ENCODE measurements around the gene FADS3. TPM values are rescaled to one million over a fixed set of nuclear protein-coding genes. Genes with fewer than 3 reads are reported as not detected.

The FADS3 gene
- total RNA-seq, 1 donor from 2014 or later = 135 TPM

- POLR2A ChIA-PET = interaction anchor here (0.7 kb wide), 1 partner anchor 11 kb away, joined by 7 read pairs; no protein-coding TSS in a partner anchor
- no peaks in the 10 kb centered on the region for H3K27me3 Mint-ChIP-seq
- no peak overlapping the region for H3K27ac Mint-ChIP-seq
- no peak for TF ChIP-seq CTCF (IDR thresholded peaks at IDR 0.05)
- no peak overlapping the region for H3K4me3 Mint-ChIP-seq
- intact Hi-C loops (cut with micrococcal nuclease) = no loop called here
- CTCF ChIA-PET = interaction anchor here (1.2 to 7.0 kb wide), 4 partner anchors 23 to 234 kb away, joined by 4 to 78 read pairs (median 31); partner anchors contain the start of gene BEST1
- ATAC-seq (ENCODE audit: low read depth) (no peak), DNase-seq (no peak)
- no peaks in the 10 kb centered on the region for H3K9me3 Mint-ChIP-seq
- H3K4me1 Mint-ChIP-seq = peaks cover 18% of the 10 kb centered on the region
- peaks cover 24% of the 10 kb centered on the region for H3K36me3 Mint-ChIP-seq (ENCODE audit: low read depth)
These were observed 17.0 kb downstream of the FADS3 start for GRCh38 chr11:61874377-61874809.

- H3K27ac Mint-ChIP-seq = no peak overlapping the region
- no peak for ATAC-seq (ENCODE audit: low read depth)
- H3K9me3 Mint-ChIP-seq = no peaks in the 10 kb centered on the region
- CTCF ChIA-PET = interaction anchor here (1.2 to 7.0 kb wide), 6 partner anchors 23 to 234 kb away, joined by 5 to 104 read pairs (median 47); partner anchors contain the start of gene BEST1
- no peak for DNase-seq
- H3K4me3 Mint-ChIP-seq = no peak overlapping the region
- POLR2A ChIA-PET = interaction anchor here (2.3 kb wide), 1 partner anchor 208 kb away, joined by 8 read pairs; no protein-coding TSS in a partner anchor
- H3K4me1 Mint-ChIP-seq = peaks cover 12% of the 10 kb centered on the region
- H3K36me3 Mint-ChIP-seq (ENCODE audit: low read depth) = peaks cover 24% of the 10 kb centered on the region
- no peaks in the 10 kb centered on the region for H3K27me3 Mint-ChIP-seq
- no peak for TF ChIP-seq CTCF (IDR thresholded peaks at IDR 0.05)
- intact Hi-C loops (cut with micrococcal nuclease) = no loop called here
These were observed 17.6 kb downstream of the FADS3 start for GRCh38 chr11:61873588-61874376.

- H3K4me1 Mint-ChIP-seq = peaks cover 12% of the 10 kb centered on the region
- no peaks in the 10 kb centered on the region for H3K9me3 Mint-ChIP-seq
- peaks cover 19% of the 10 kb centered on the region for H3K36me3 Mint-ChIP-seq (ENCODE audit: low read depth)
- ChIA-PET CTCF (interaction anchor here (1.0 to 7.0 kb wide), 7 partner anchors 24 to 235 kb away, joined by 3 to 104 read pairs (median 37); partner anchors contain the start of gene BEST1), POLR2A (interaction anchor here (2.3 kb wide), 1 partner anchor 209 kb away, joined by 8 read pairs; no protein-coding TSS in a partner anchor)
- ATAC-seq (ENCODE audit: low read depth) (no peak), DNase-seq (no peak)
- H3K4me3 Mint-ChIP-seq = no peak overlapping the region
- intact Hi-C loops (cut with micrococcal nuclease) = no loop called here
- H3K27ac Mint-ChIP-seq = no peak overlapping the region
- no peaks in the 10 kb centered on the region for H3K27me3 Mint-ChIP-seq
- TF ChIP-seq CTCF (IDR thresholded peaks at IDR 0.05) = no peak
These were observed 18.3 kb downstream of the FADS3 start for GRCh38 chr11:61872935-61873565.

- peak; percentile 89 for TF ChIP-seq CTCF (IDR thresholded peaks at IDR 0.05)
- H3K4me1 Mint-ChIP-seq = peaks cover 10% of the 10 kb centered on the region
- no peaks in the 10 kb centered on the region for H3K9me3 Mint-ChIP-seq
- H3K4me3 Mint-ChIP-seq = peak overlapping the region; percentile 75
- CTCF ChIA-PET = interaction anchor here (0.9 to 7.0 kb wide), 16 partner anchors 10 to 440 kb away, joined by 3 to 104 read pairs (median 4); partner anchors contain the start of genes BEST1 and FADS3
- intact Hi-C loops (cut with micrococcal nuclease) = loop anchor here (1.0 kb wide), 9 partner anchors 9 to 507 kb away; no protein-coding TSS in a partner anchor
- POLR2A ChIA-PET = interaction anchor here (0.6 to 1.7 kb wide), 6 partner anchors 21 to 211 kb away, joined by 3 to 7 read pairs (median 4); no protein-coding TSS in a partner anchor
- ATAC-seq (ENCODE audit: low read depth) (peak; percentile 95), DNase-seq (peak; percentile 76)
- no peaks in the 10 kb centered on the region for H3K27me3 Mint-ChIP-seq
- peak overlapping the region; percentile 46 for H3K27ac Mint-ChIP-seq
- H3K36me3 Mint-ChIP-seq (ENCODE audit: low read depth) = peaks cover 9% of the 10 kb centered on the region
These were observed 20.2 kb downstream of the FADS3 start for GRCh38 chr11:61871158-61871597.

All from activated B cell treated with CpG ODN at 0.5 μM for 24 hours (primary cell).